Measurements from ENCODE around the gene TMCO2.

TMCO2 gene

GRCh38 chr1:40224040-40224439 is 23.7 kb upstream of the TMCO2 start:
- Histone ChIP-seq H3K9me3 (replicated peaks; ENCODE audit: insufficient read depth, low read length) (no peaks in the 10 kb centered on the region), H3K9me2 (replicated peaks; ENCODE audit: insufficient read depth, low read length) (no peaks in the 10 kb centered on the region), H3K4me3 (ENCODE audit: low read length) (no peak overlapping the region), H3K4me1 (ENCODE audit: low read length) (no peaks in the 10 kb centered on the region), H3K27me3 (replicated peaks; ENCODE audit: insufficient read depth, low read length) (no peaks in the 10 kb centered on the region), H3K4me2 (ENCODE audit: low read depth, low read length) (no peak overlapping the region), H2AFZ (ENCODE audit: low read length) (no peak overlapping the region), H3K27ac (ENCODE audit: low read length) (no peak overlapping the region), H3K36me3 (replicated peaks; ENCODE audit: insufficient read depth, low read length) (no peaks in the 10 kb centered on the region), H4K20me1 (ENCODE audit: insufficient read depth, low read length) (no peaks in the 10 kb centered on the region), H3K9ac (ENCODE audit: low read length) (no peak overlapping the region), H3K79me2 (ENCODE audit: low read length) (peaks cover 5% of the 10 kb centered on the region), H3F3A (ENCODE audit: insufficient read depth, low read length) (no peaks in the 10 kb centered on the region)
- TF ChIP-seq EZH2 (optimal IDR thresholded peaks at IDR 0.05; ENCODE audit: low read depth, low read length) (no peak), EZH2phosphoT487 (IDR thresholded peaks at IDR 0.05; ENCODE audit: low read length) (no peak), CTCF (IDR thresholded peaks at IDR 0.05; ENCODE audit: low read length) (no peak)
- no peak for DNase-seq

GRCh38 chr1:40226192-40226591 is 21.5 kb upstream of the TMCO2 start:
- Histone ChIP-seq H3K4me1 (ENCODE audit: low read length) (peaks cover 5% of the 10 kb centered on the region), H3K79me2 (ENCODE audit: low read length) (peaks cover 6% of the 10 kb centered on the region), H3K4me2 (ENCODE audit: low read depth, low read length) (no peak overlapping the region), H3K4me3 (ENCODE audit: low read length) (no peak overlapping the region), H3K9ac (ENCODE audit: low read length) (no peak overlapping the region), H3K27ac (ENCODE audit: low read length) (no peak overlapping the region), H3K27me3 (replicated peaks; ENCODE audit: insufficient read depth, low read length) (no peaks in the 10 kb centered on the region), H2AFZ (ENCODE audit: low read length) (no peak overlapping the region), H3K36me3 (replicated peaks; ENCODE audit: insufficient read depth, low read length) (no peaks in the 10 kb centered on the region), H4K20me1 (ENCODE audit: insufficient read depth, low read length) (no peaks in the 10 kb centered on the region), H3F3A (ENCODE audit: insufficient read depth, low read length) (no peaks in the 10 kb centered on the region), H3K9me3 (replicated peaks; ENCODE audit: insufficient read depth, low read length) (no peaks in the 10 kb centered on the region), H3K9me2 (replicated peaks; ENCODE audit: insufficient read depth, low read length) (no peaks in the 10 kb centered on the region)
- DNase-seq: no peak
- TF ChIP-seq CTCF (IDR thresholded peaks at IDR 0.05; ENCODE audit: low read length) (no peak), EZH2 (optimal IDR thresholded peaks at IDR 0.05; ENCODE audit: low read depth, low read length) (no peak), EZH2phosphoT487 (IDR thresholded peaks at IDR 0.05; ENCODE audit: low read length) (no peak)

- Histone ChIP-seq H3K27ac (ENCODE audit: low read length) (peak overlapping the region; percentile 71; the same call in 1 of the 2 replicates), H3K79me2 (ENCODE audit: low read length) (peaks cover 33% of the 10 kb centered on the region), H3F3A (ENCODE audit: insufficient read depth, low read length) (peaks cover 18% of the 10 kb centered on the region), H3K9me2 (replicated peaks; ENCODE audit: insufficient read depth, low read length) (no peaks in the 10 kb centered on the region), H4K20me1 (ENCODE audit: insufficient read depth, low read length) (no peaks in the 10 kb centered on the region), H3K9ac (ENCODE audit: low read length) (peak overlapping the region; percentile 15; the same call in 1 of the 2 replicates), H3K9me3 (replicated peaks; ENCODE audit: insufficient read depth, low read length) (no peaks in the 10 kb centered on the region), H3K36me3 (replicated peaks; ENCODE audit: insufficient read depth, low read length) (peaks cover 13% of the 10 kb centered on the region), H3K4me2 (ENCODE audit: low read depth, low read length) (peak overlapping the region; percentile 45; the same call in 1 of the 2 replicates), H2AFZ (ENCODE audit: low read length) (no peak overlapping the region), H3K27me3 (replicated peaks; ENCODE audit: insufficient read depth, low read length) (no peaks in the 10 kb centered on the region), H3K4me1 (ENCODE audit: low read length) (peaks cover 22% of the 10 kb centered on the region), H3K4me3 (ENCODE audit: low read length) (no peak overlapping the region; the same call in 1 of the 2 replicates)
- no peak for TF ChIP-seq EZH2 (optimal IDR thresholded peaks at IDR 0.05; ENCODE audit: low read depth, low read length)
- TF ChIP-seq EZH2phosphoT487 (IDR thresholded peaks at IDR 0.05; ENCODE audit: low read length): no peak
- no peak for TF ChIP-seq CTCF (IDR thresholded peaks at IDR 0.05; ENCODE audit: low read length)
- DNase-seq: peak; percentile 97
Observed at GRCh38 chr1:40232444-40232843, 15.3 kb upstream of the TMCO2 start.
